ENCODE results near the gene AVL9. TPM values are rescaled to one million over a fixed set of nuclear protein-coding genes. Genes with fewer than 3 reads are reported as not detected.

AVL9 gene
- total and polyA plus RNA-seq, 2 of the 13 experiments (the other 11 are each of a cell fraction or from before 2014, with no cell fraction given): 29.9 to 48.0 TPM

DNA sequence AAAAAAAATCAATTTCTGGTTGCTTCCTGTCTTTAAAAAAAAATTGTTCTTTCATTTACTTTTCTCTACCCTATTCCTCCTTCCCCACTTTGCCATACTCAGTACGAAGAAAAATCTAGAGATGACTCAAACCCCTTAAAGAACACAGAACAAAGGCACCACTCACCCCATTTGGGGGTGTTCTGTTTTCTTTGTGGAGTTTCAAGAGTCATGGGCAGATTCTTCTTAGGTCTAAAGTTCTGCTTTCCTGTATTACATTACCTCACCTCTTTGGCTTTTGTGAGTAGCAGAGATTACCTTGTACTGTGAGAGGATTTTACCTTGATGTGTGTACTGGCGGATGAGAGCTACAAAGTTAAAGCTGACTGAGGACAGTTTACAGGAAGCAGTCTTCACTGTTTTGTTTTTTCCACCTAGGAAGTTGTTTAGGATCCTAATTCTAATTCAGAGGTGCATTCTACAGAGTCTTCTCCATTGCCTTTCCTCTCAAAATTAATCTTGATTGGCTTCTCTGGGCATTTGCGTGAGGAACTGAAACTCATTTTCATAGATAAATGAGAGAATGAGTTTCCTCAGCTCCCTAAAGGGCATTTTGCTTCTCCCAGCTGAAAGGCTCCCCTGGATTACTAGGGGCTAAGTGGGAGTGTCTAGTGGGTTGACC is 20.7 kb downstream of the AVL9 start:
- ChIA-PET POLR2A (interaction anchor here (1.3 to 2.2 kb wide), 2 partner anchors 20 to 154 kb away, joined by 4 to 31 read pairs; partner anchors contain the start of gene AVL9), CTCF (ENCODE audit: low intra/inter-chr PET ratio, low total read pairs) (no interaction called here)
- Histone ChIP-seq H3K27ac (ENCODE audit: extremely low read length, insufficient read depth, low read length) (peak overlapping the region; percentile 79), H3K27me3 (ENCODE audit: control insufficient read depth in 1 of 2, insufficient read depth in 2 of 2, low read length in 2 of 2) (no peaks in the 10 kb centered on the region), H4K20me1 (ENCODE audit: insufficient read depth, low read length) (peaks cover 3% of the 10 kb centered on the region; the same call in 1 of the 2 replicates), H2AFZ (ENCODE audit: low read length) (no peak overlapping the region), H3K36me3 (replicated peaks in 1 of 2; ENCODE audit: control insufficient read depth in 1 of 2, insufficient read depth in 2 of 2, low read length in 2 of 2) (peaks cover 0 to 7% of the 10 kb centered on the region in 2 experiments; a peak in 4 of 5 replicates), H3K4me1 (ENCODE audit: insufficient read depth, low read length) (peaks cover 56% of the 10 kb centered on the region), H3K4me2 (ENCODE audit: low read depth, low read length) (peak overlapping the region; percentile 33), H3K9ac (ENCODE audit: insufficient read depth, low read depth, low read length) (peak overlapping the region; percentile 64), H3K4me3 (replicated peaks in 1 of 3; ENCODE audit: insufficient read depth in 1 of 3, low read depth in 2 of 3, low read length in 3 of 3) (peak overlapping the region in 1 of 3 experiments; percentile 18; a peak in 1 of 6 replicates), H3K79me2 (ENCODE audit: insufficient read depth, low read length) (peaks cover 72% of the 10 kb centered on the region), H3K9me3 (ENCODE audit: low read length) (peaks cover 33% of the 10 kb centered on the region)
- intact Hi-C loops (cut with micrococcal nuclease; ENCODE audit: unreplicated experiment) (no loop called here), in situ Hi-C loops (cut with HindIII; ENCODE audit: extremely low pct_ligation_motif_present, low pct_unique_long_range_greater_than_20kb) (no loop called here)
- peak; percentile 85 for FAIRE-seq
- no TSS peak for BruUV-seq (replicated peaks)
- ATAC-seq: peak; percentile 97
- DNase-seq (ENCODE audit: low spot score): peak; percentile 92
- WGBS (ENCODE audit: low lambda C conversion rate): 29% methylated on average over 3 of the region's 3 CpGs
- TF ChIP-seq PPARG (CRISPR knock-in tag; conservative IDR thresholded peaks at IDR 0.05) (peak; percentile 49; the same call in 1 of the 2 replicates), RARA (CRISPR knock-in tag; IDR thresholded peaks at IDR 0.05) (peak; percentile 29; the same call in 1 of the 2 replicates), CREM (IDR thresholded peaks at IDR 0.05) (0 out of 2 replicates have a peak, but pooled peaks have one; percentile 24), CREM (CRISPR knock-in tag; IDR thresholded peaks at IDR 0.05) (no peak), FOXP1 (IDR thresholded peaks at IDR 0.05) (no peak), FOXP1 (CRISPR knock-in tag; IDR thresholded peaks at IDR 0.05) (peak; percentile 54), ZNF292 (CRISPR knock-in tag; IDR thresholded peaks at IDR 0.05; ENCODE audit: borderline replicate concordance, low read depth) (peak; percentile 52; the same call in 1 of the 2 replicates), REPIN1 (CRISPR knock-in tag; IDR thresholded peaks at IDR 0.05; ENCODE audit: borderline replicate concordance, low read depth) (no peak), ZNF280B (CRISPR knock-in tag; IDR thresholded peaks at IDR 0.05; ENCODE audit: borderline replicate concordance) (no peak), ZNF383 (CRISPR knock-in tag; IDR thresholded peaks at IDR 0.05; ENCODE audit: borderline replicate concordance) (no peak), ZNF337 (CRISPR knock-in tag; IDR thresholded peaks at IDR 0.05; ENCODE audit: borderline replicate concordance, low read depth) (no peak), MAFK (conservative IDR thresholded peaks at IDR 0.05 in 1 of 2, IDR thresholded peaks at IDR 0.05 in 1 of 2; ENCODE audit: low read length in 2 of 2) (no peak), JARID2 (CRISPR knock-in tag; IDR thresholded peaks at IDR 0.05; ENCODE audit: insufficient replicate concordance) (no peak), ZNF281 (CRISPR knock-in tag; IDR thresholded peaks at IDR 0.05; ENCODE audit: borderline replicate concordance) (0 out of 2 replicates have a peak, but pooled peaks have one; percentile 22), ZNF766 (CRISPR knock-in tag; IDR thresholded peaks at IDR 0.05; ENCODE audit: borderline replicate concordance) (no peak), SOX5 (CRISPR knock-in tag; IDR thresholded peaks at IDR 0.05; ENCODE audit: borderline replicate concordance) (peak; percentile 73)
- TF ChIP-seq, protein P1, sequence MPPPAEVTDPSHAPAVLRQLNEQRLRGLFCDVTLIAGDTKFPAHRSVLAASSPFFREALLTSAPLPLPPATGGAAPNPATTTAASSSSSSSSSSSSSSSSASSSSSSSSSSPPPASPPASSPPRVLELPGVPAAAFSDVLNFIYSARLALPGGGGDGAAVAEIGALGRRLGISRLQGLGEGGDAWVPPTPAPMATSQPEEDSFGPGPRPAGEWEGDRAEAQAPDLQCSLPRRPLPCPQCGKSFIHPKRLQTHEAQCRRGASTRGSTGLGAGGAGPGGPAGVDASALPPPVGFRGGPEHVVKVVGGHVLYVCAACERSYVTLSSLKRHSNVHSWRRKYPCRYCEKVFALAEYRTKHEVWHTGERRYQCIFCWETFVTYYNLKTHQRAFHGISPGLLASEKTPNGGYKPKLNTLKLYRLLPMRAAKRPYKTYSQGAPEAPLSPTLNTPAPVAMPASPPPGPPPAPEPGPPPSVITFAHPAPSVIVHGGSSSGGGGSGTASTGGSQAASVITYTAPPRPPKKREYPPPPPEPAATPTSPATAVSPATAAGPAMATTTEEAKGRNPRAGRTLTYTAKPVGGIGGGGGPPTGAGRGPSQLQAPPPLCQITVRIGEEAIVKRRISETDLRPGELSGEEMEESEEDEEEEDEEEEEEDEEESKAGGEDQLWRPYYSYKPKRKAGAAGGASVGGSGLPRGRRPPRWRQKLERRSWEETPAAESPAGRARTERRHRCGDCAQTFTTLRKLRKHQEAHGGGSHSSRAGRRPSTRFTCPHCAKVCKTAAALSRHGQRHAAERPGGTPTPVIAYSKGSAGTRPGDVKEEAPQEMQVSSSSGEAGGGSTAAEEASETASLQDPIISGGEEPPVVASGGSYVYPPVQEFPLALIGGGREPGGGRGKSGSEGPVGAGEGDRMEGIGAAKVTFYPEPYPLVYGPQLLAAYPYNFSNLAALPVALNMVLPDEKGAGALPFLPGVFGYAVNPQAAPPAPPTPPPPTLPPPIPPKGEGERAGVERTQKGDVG (CRISPR knock-in tag; IDR thresholded peaks at IDR 0.05; ENCODE audit: borderline replicate concordance): no peak

Measured in HepG2 (cell line).